ENCODE measurements around the gene PANX2.
"Not testable (repeated sequence)": the region's sequence is repeated elsewhere in the genome, so short reads cannot be mapped to it uniquely, and the experiment has no call there.

PANX2 gene

GRCh38 chr22:50200461-50201190, 30.1 kb downstream of the PANX2 start, which contains the start of gene SELENOO:
Gene SELENOO (plus strand): TSS chr22:50201011. CDS start chr22:50201037, 26 bp downstream.
- peak; percentile 89 to 94 for DNase-seq

- DNase-seq = peak in 1 of 2 donors; percentile 34
These were observed 30.9 kb downstream of the PANX2 start for GRCh38 chr22:50201191-50202129.

DNA sequence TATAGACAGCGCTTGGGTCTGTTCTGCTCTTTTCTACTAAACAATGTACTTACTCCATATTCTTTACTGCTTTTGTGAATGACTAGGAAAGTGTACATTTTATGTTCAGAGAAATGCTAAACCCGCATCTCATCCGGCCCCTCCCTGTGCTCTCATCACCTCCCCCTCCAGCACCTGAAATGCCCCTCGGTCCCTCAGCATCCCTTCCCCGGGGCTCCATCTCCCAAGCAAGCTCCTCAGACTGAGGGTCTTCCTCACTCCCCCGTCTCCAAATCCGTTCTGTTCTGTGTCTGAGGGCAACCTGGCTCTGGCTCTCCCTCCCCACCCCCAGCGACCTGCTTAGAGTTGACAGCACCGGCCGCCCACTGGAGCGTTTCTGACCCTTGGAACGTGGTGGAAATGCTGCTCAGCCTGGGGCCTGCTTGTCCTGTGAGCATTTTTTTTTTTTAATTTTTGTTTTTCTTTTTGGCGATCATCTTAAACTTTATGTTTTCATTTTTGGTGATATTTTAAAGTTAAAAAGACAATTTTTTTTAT, 31.7 kb downstream of the PANX2 start:
- no peak for DNase-seq

GRCh38 chr22:50203288-50203687, 32.8 kb downstream of the PANX2 start:
- DNase-seq = no peak

GRCh38 chr22:50204571-50204970, 34.0 kb downstream of the PANX2 start:
- peak; percentile 37 to 49 for DNase-seq

GRCh38 chr22:50204998-50205397, 34.5 kb downstream of the PANX2 start:
- DNase-seq = not testable (repeated sequence)

GRCh38 chr22:50205781-50206569, 35.4 kb downstream of the PANX2 start:
- no peak for DNase-seq

DNA sequence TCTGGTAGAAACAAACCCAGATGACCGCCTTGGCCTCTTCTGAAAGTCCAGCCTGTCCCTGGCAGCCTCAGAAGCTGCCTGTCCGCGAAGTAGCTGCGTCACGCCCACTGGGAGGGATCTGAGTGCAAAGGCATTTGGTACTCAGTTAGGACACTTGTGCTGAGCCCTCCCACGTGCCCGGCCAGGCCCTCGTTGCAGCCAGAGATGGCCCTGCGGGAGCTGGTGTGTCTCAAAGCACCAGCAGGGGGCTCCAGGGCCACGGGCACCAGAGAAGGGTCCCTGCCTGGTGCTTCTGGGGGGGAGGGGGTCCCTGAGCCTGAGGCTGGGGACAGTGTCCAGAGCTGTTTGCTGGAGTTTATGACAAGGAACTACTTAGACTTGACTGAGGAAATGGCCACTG, 36.1 kb downstream of the PANX2 start:
- DNase-seq = peak; percentile 61 to 75

- DNase-seq = peak in 1 of 2 donors; percentile 33
These were observed 37.0 kb downstream of the PANX2 start for GRCh38 chr22:50207383-50208140.

- DNase-seq = no peak
These were observed 38.0 kb downstream of the PANX2 start for GRCh38 chr22:50208430-50208938.

DNA sequence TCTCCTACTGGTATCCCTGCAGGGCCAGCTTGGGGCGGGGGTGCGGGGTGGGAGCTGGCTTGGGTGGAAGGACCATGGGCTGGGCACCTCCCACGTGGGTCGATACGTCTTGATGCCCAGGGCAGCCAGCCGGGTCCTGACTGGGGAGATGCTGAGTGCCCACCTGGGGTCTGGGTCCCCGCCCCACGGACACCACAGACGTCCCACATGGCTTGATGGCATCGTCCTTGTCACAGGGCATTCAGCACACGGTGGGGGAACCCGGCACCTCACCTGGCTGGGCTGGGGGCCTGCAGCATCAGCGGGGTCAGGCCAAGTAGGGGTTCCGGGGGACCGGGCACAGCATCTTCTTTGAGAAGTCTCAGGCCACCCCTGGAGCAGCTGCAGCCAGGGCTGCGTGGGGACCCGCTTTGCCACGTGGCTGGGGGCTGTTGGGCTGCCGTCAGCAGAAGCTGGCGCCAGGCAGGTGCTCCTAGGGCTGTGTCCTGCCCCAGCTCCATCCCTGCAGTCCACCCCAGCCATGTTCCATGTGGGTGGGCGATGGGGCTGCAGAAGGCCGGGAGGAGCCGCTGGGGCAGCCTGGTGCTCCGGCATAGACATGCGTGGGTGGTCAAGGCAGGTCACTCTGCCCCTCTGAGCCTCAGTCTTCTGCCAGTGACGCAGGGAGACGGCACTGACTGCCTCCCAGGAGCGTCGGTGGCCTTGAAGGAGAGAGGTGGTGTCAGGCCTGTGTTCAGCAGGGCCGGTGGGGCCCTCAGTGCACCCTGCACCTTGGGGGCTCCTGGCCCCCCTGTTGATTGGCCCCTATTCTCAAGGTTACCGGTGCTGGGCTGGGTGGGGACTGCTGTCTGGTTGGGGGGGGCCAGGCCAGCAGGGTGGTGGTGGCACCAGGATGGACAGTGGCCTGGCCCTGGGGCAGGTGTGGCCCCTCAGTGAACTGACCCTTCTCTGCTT, 38.7 kb downstream of the PANX2 start:
- DNase-seq = no peak

DNA sequence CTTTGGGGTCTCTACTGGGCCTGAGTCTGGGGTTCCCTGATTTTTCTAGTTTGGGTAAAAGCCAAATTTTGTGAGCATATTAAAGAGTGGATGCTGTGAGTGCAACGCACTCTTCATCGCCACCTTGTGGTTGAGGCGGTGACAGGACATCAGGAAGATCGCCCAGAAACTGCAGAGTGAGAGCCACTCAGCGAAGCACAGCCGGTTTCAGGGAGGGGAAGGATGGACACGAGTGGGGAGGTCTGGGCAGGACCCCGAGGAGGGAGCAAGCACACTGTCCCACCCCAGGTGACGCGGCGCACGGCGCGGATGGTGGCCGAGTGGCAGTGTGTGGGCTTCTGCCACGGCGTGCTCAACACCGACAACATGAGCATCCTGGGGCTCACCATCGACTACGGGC, 39.4 kb downstream of the PANX2 start:
- DNase-seq = peak; percentile 57 to 76

DNA sequence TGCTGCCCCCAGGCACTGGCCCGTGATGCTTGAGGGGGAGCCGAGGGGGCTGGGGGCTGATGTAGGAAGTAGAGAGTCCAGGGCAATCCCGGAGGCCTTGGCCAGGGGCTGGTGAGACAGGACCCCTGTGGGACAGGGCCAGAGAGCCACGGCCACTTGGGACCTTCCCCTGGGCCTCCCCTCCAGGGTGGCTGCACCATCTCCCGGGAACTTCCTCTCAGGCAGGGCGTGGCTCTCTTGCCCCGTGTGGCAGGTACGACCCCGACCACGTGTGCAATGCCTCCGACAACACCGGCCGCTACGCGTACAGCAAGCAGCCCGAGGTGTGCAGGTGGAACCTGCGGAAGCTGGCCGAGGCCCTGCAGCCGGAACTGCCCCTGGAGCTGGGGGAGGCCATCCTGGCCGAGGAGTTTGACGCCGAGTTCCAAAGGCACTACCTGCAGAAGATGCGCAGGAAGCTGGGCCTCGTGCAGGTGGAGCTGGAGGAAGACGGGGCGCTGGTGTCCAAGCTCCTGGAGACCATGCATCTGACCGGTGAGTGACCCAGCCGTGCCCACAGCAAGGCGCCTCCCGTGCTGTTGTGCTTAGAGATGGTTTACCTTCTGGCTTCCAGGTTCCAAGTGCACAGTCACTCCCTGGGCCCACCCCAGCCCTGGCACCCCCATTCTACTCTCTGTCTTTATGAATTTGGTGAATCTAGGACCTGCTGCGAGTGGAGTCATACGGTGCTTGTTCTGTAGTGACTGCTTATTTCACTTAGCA, 40.0 kb downstream of the PANX2 start:
- no peak for DNase-seq

DNA sequence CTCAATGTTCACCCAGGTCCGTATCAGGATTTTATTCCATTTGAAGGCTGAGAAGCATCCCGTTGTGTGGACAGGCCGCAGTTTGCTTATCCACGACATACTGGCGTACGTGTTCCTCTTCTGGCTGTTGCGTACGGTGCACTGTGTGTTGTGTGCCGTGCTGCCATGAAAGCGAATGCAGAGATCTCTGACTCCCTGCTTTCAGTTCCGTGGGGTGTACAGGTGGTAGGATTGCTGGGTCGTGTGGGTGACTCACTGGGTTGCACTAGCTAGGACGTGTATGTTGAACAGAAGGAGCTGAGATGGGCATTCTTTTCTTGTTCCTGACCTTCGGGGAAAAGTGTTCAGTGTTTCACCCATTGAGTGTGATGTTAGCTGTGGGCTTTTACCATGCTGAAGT, 40.6 kb downstream of the PANX2 start:
- DNase-seq = no peak

DNA sequence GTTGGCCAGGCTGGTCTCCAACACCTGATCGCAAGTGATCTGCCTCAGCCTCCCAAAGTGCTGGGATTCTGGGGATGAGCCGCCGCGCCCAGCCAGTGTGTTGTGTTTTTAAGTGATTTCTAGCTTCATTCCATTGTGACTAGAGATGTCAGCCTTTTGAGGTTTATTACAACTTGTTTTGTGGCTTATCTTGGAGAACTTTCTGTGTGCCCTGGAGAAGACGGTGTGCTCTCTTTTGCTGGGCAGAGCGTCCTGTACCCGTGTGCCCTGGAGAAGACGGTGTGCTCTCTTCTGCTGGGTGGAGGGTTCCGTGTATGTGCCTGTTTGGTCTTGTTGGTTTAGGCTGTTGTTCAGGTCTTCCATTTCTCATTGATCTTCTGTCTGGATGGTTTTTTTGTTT, 42.7 kb downstream of the PANX2 start:
- no peak for DNase-seq

DNA sequence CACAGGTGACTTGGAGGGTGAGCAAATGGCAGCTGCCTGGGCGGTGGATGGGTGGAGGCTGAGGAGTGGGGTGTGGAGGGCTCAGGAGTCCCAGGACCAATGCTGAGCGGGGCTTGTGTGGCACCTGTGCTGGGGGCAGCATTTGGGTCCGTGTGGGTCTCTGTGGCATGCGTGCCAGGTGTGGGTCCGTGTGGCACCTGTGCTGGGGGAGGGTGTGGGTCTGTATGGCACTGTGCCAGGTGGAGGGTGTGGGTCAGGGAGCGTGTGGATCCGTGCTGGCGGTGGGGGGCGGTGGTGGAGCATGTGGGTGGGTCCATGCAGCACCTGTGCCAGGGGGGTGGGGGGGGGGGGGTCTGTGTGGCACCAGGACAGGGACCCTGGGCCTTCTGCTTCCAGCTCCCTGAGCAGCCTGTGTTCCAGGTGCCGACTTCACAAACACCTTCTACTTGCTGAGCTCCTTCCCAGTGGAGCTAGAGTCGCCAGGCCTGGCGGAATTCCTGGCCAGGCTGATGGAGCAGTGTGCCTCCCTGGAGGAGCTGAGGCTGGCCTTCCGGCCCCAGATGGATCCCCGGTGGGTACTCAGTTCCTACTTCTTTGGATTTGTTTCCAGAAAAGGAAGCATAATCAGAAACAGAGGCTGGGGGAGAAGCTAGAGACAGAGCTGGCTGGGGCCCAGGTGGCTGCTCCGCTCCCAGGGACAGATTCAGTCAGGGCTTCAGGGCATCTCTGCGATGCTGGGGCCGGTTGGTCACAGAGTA, 44.9 kb downstream of the PANX2 start:
- no peak for DNase-seq

DNA sequence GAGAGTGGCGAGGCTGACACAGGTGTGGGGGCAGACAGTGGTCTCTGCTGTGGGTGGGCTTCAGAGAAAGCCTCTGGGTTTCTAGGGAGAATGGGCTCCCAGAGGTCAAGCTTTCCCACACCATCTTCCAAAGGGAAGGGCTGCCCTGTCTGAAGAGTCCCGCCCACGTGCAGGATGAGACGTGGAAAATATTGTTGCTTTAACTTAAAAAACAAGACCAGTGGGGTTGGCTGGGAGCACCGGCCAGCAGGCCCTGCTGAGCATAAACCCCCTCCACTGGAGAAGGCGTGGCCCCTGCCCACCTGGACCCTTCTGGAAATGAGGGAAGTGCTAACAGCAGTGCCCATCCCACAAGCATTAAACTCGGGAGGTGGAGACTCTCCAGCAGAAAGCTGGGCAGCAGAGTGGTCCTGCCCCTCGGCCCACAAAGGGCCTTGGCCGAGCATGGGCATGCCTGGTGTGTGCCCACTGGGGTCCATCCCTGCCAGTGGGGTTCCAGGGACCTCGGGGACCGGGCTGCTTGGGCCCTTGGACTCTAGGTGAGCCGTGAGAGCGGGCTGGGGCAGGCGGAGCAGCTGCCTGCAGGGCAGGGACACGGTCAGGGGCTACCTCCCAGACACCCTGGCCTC, 45.6 kb downstream of the PANX2 start:
- no peak for DNase-seq
